Progenitor cell of endocrine pancreas (in vitro differentiated cells): ENCODE measurements around the gene ABCB10. TPM values are rescaled to one million over a fixed set of nuclear protein-coding genes. Genes with fewer than 3 reads are reported as not detected.
"Not testable (repeated sequence)": the region's sequence is repeated elsewhere in the genome, so short reads cannot be mapped to it uniquely, and the experiment has no call there.

ENCODE experiments used
- DNase-seq: peaks from one replicate; pipeline ENCODE4 v3.0.0; 2021; ENCODE audit warnings: low spot score; ENCODE audit not compliant: unreplicated experiment
- H3K27ac Mint-ChIP-seq: 2 replicates; pipeline ENCODE4 v1.8.0; 2021; ENCODE audit warnings: mild to moderate bottlenecking, moderate library complexity, mixed read lengths
- H3K27me3 Mint-ChIP-seq: 2 replicates; pipeline ENCODE4 v1.8.0; 2021; ENCODE audit warnings: mixed read lengths
- H3K36me3 Mint-ChIP-seq: 2 replicates; pipeline ENCODE4 v1.8.0; 2022; ENCODE audit warnings: mixed read lengths; ENCODE audit not compliant: insufficient read depth
- H3K4me1 Mint-ChIP-seq: 2 replicates; pipeline ENCODE4 v1.8.0; 2021; ENCODE audit warnings: low read depth, mixed read lengths
- H3K4me3 Mint-ChIP-seq: 2 replicates; pipeline ENCODE4 v1.8.0; 2021; ENCODE audit warnings: low read depth, mild to moderate bottlenecking, moderate library complexity, mixed read lengths
- H3K9me3 Mint-ChIP-seq: 2 replicates; pipeline ENCODE4 v1.8.0; 2021; ENCODE audit warnings: low read depth, mixed read lengths
- CTCF ChIP-seq: fragments of 200-600 bp; sonication (generic); IDR thresholded peaks from one replicate; pipeline ENCODE4 v1.5.0; 2021; ENCODE audit warnings: antibody characterized with exemption, mild to moderate bottlenecking; ENCODE audit not compliant: unreplicated experiment
- total RNA-seq: library from RNA; stranded (reverse); gene quantifications from 2 replicates; pipeline ENCODE4 v1.2.1, GENCODE V29; 2021

Gene ABCB10
- total RNA-seq, 1 donor from 2014 or later, result 21.4 TPM

GRCh38 chr1:229597877-229598276 is 39.4 kb upstream of the ABCB10 start:
- Mint-ChIP-seq H3K27me3 (no peaks in the 10 kb centered on the region), H3K36me3 (peaks cover 9% of the 10 kb centered on the region), H3K4me3 (no peak overlapping the region), H3K4me1 (no peaks in the 10 kb centered on the region), H3K9me3 (no peaks in the 10 kb centered on the region), H3K27ac (peak overlapping the region; percentile 42)
- no peak for DNase-seq
- no peak for TF ChIP-seq CTCF

- Mint-ChIP-seq H3K4me3 (no peak overlapping the region), H3K27me3 (no peaks in the 10 kb centered on the region), H3K27ac (no peak overlapping the region), H3K36me3 (peaks cover 9% of the 10 kb centered on the region), H3K9me3 (no peaks in the 10 kb centered on the region), H3K4me1 (no peaks in the 10 kb centered on the region)
- no peak for TF ChIP-seq CTCF
- no peak for DNase-seq
Observed at GRCh38 chr1:229596925-229597699, 38.6 kb upstream of the ABCB10 start.

GRCh38 chr1:229595876-229596275 is 37.4 kb upstream of the ABCB10 start:
- not testable (repeated sequence) for H3K4me1 Mint-ChIP-seq, H3K36me3 Mint-ChIP-seq, H3K4me3 Mint-ChIP-seq, H3K27ac Mint-ChIP-seq, H3K9me3 Mint-ChIP-seq, DNase-seq, H3K27me3 Mint-ChIP-seq

GRCh38 chr1:229594227-229595008 is 35.9 kb upstream of the ABCB10 start:
- H3K9me3 Mint-ChIP-seq, result no peaks in the 10 kb centered on the region
- H3K27me3 Mint-ChIP-seq, result no peaks in the 10 kb centered on the region
- H3K4me3 Mint-ChIP-seq, result no peak overlapping the region
- peaks cover 4% of the 10 kb centered on the region for H3K36me3 Mint-ChIP-seq
- peak overlapping the region; percentile 17 for H3K27ac Mint-ChIP-seq
- H3K4me1 Mint-ChIP-seq, result no peaks in the 10 kb centered on the region
- TF ChIP-seq CTCF, result no peak
- DNase-seq, result no peak

- H3K4me1 Mint-ChIP-seq, result no peaks in the 10 kb centered on the region
- no peak overlapping the region for H3K4me3 Mint-ChIP-seq
- DNase-seq, result no peak
- TF ChIP-seq CTCF, result no peak
- H3K27ac Mint-ChIP-seq, result no peak overlapping the region
- no peaks in the 10 kb centered on the region for H3K27me3 Mint-ChIP-seq
- peaks cover 4% of the 10 kb centered on the region for H3K36me3 Mint-ChIP-seq
- no peaks in the 10 kb centered on the region for H3K9me3 Mint-ChIP-seq
Observed at GRCh38 chr1:229593800-229594199, 35.3 kb upstream of the ABCB10 start.
